ENCODE measurements around the gene VPS52.

VPS52 gene

DNA sequence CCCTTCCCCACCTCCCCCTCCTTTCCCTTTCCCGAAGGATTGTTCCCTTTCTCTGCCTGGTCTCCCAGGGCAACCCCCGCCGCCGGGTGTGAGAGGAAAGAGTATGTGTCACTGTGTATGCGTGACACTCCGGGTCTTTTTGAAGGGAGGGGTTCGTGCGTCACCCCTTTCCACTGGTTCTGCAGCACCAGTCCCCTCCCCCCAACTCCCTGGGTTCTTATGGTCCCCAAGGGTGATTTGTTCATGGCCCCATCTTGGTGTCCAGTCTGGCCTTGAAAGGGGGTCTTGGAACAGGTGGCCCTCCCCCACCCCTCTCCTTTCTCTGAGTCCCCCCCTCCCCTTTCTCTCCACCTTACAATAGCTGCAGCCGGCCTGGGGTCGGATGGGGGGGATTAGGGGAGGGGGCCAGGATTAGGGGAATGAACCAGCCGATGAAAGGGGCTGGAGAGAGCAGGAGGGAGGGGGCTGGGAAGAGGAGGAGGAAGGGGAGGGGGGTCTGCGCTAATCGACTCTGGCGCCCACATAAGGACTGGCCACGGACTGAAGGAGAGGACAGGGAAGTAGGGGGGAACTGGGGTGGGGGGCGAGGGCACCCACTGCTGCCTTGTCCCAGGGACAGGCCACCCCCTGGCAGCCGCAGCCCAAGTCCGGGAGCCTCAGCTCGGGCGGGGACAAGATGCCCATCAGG lies 64.7 kb downstream of the VPS52 start:
- intact Hi-C loops (cut with DNase I), result loop anchor here (10.0 kb wide), 2 partner anchors 208 to 232 kb away; partner anchors contain the start of genes CUTA and PHF1
- peak in 24 of 42 donors; percentile 25 to 80 (median 48) for DNase-seq

DNA sequence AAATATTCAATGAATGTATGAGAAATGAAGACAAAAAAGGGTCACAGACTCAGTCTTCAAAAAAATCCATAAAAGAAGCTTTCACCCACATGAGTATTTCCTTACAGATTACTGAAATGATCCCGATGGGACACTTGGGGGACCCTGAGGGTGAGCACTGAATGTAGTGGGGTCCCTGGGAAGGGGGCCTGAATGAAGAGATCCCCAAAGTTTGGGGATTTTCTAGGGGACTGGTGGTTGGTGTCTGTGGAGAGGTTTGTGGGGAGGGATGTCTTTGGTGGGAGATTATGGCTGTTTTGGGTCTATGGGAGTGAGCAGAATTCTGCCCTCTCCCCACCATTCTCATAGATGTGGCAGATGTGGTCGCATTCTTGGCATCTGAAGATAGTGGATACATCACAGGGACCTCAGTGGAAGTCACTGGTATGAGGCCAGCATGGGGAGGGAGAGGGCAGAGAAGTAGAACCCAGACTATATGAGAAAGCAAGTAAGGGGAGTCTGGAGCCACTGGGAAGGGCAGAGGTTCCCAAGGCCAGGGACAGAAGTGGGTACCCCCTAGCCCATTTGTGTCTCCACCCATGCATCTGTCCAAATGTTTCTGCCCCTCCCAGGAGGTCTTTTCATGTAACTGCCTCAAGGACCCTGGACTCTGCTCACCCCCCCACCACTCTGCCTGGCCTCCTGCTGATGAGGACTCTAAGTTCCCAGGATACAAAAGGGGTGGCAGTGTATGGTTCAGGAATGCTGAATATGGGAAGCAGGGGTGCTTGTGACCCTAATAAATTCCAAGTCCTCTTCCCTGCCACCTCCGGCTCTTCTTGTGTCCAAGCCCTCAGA lies 65.4 kb downstream of the VPS52 start:
- intact Hi-C loops (cut with DNase I), result loop anchor here (10.0 kb wide), 2 partner anchors 209 to 231 kb away; partner anchors contain the start of genes CUTA and PHF1
- DNase-seq, result no peak

DNA sequence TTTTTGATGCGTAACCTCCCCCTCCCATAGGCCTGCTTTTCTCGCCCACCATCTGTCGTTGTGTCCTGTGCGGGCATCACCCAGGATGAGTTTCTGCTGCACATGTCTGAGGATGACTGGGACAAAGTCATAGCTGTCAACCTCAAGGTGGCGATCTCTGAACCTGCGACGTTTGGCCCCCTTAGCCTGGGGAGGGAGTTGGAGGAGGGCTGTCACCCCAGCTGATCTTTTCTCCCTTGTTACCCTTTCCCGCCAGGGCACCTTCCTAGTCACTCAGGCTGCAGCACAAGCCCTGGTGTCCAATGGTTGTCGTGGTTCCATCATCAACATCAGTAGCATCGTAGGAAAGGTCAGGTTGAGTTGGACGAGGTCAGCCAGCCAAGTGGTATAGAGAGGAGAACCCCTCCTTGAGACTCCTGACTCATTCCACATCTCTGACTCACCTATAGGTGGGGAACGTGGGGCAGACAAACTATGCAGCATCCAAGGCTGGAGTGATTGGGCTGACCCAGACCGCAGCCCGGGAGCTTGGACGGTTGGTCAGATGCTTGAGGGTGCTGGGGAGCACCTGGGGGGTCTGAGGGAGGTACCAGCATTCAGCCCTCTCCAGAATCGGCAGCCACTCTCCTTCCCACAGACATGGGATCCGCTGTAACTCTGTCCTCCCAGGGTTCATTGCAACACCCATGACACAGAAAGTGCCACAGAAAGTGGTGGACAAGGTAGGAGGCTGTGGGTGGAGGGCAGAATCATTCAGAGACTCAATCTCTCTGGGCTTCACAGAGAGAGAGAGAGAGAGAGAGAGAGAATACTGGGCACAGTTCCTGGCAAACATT lies 66.3 kb downstream of the VPS52 start:
- intact Hi-C loops (cut with DNase I), result loop anchor here (10.0 kb wide), 2 partner anchors 209 to 231 kb away; partner anchors contain the start of genes CUTA and PHF1
- DNase-seq, result no peak

DNA sequence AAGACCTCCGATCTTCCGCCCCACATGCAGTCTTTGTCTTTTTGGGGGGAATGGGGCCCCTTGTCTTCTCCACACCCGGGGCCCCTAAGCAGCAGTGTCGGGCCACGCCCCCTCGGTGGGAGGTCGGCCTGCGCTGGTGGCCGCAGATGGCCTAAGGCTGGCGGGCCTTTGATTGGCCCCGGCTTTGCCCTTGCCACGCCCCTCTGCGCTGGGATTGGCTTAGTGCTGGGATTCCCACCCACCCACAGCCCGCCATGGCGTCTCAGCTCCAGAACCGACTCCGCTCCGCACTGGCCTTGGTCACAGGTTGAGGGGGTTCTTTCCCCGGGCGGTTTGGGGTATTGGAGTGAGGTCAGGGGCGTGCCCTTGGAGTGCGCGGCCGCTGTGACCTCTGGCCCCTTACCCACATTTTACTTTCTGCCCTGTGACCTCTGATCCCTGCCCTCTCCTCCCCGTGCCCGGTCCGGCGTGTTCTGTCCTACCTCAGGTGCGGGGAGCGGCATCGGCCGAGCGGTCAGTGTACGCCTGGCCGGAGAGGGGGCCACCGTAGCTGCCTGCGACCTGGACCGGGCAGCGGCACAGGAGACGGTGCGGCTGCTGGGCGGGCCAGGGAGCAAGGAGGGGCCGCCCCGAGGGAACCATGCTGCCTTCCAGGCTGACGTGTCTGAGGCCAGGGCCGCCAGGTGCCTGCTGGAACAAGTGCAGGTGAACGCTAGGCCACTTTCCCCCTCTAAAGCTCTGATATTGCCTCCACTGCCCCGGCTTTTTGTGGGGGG lies 67.1 kb downstream of the VPS52 start, which contains the start of gene HSD17B8:
Gene HSD17B8 (plus strand): TSS at position 241 of the 776 bp plus-strand sequence. CDS start 14 bp downstream, at position 255.
- intact Hi-C loops (cut with DNase I), result loop anchor here (5.0 to 10.0 kb wide), 3 partner anchors 43 to 230 kb away; partner anchors contain the start of genes CUTA and PHF1
- DNase-seq, result peak; percentile 94 to 99 (median 97)

DNA sequence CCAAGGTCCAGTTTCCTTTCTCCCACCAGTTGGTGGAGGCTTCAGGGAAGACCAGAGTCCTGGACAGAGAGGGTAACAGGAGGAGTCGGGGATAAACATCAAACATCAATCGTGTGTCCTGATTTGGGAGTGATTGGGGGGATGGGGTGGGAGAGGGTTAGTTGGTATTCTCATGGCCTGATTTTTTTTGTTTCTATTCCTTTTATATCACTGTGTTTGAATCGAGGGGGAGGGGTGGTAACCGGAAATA lies 67.6 kb downstream of the VPS52 start:
- intact Hi-C loops (cut with DNase I), result loop anchor here (5.0 to 10.0 kb wide), 3 partner anchors 43 to 229 kb away; partner anchors contain the start of genes CUTA and PHF1
- no peak for DNase-seq

DNA sequence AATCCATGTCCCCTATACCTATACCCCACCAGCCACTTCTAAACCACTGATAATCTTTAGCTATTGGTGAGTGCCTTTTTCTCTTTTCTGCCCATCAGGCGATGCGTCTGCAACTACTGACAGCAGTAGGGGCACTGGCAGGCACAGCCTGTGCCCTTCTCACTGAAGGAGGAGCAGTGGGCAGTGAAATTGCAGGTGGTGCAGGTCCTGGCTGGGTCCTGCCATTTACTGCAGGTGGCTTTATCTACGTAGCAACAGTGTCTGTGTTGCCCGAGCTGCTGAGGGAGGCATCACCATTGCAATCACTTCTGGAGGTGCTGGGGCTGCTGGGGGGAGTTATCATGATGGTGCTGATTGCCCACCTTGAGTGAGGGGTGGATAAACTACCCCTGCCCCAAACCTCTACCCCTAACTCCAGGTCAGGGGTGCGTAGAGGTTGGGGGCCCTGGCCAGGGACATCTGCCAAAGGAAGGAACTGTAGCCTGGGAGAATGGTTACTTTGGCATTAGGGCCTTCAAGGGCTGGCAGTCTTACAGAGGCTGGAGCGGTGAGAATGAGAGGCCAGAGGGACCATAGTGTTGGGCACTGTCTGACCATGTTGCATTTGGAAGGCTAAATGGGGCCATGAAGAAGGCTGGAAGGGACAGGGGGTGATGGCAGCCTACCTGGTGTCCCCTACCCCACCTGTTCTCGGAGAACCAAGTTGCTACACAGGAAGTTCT lies 68.1 kb downstream of the VPS52 start:
- intact Hi-C loops (cut with DNase I), result loop anchor here (5.0 to 10.0 kb wide), 3 partner anchors 44 to 229 kb away; partner anchors contain the start of genes CUTA and PHF1
- DNase-seq, result no peak

DNA sequence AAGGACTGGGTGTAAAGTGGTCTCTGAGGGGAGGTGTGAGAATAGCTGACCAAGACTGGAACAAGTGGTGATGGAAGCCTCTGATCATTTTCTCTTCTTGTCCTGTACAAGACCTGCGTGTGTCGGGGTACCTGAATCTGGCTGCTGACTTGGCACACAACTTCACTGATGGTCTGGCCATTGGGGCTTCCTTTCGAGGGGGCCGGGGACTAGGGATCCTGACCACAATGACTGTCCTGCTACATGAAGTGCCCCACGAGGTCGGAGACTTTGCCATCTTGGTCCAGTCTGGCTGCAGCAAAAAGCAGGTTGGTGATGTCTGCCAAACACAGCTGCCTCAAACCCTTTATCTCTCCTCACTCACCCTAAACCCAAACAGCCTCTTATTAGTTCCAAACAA lies 68.9 kb downstream of the VPS52 start:
- intact Hi-C loops (cut with DNase I), result loop anchor here (5.0 to 10.0 kb wide), 3 partner anchors 45 to 228 kb away; partner anchors contain the start of genes CUTA and PHF1
- DNase-seq, result no peak

DNA sequence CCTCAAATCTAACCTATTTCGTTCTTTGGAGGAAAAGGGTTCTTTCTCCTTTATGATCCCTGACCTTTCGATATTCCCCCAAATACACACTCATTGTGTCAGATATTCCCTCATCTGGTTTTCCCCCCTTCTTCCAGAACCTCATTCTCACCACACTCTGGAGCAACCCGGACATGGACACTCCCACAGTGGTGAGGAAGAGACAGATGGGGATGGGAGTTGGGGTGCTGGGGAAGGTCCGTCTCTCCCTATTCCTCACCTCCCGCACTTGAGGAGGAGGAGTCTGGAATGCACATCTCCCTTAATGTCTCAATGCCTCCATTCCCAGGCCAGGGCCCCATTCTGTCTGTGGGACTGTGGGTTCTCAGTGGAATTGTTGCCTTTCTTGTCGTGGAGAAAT lies 69.7 kb downstream of the VPS52 start:
- intact Hi-C loops (cut with DNase I), result loop anchor here (5.0 to 10.0 kb wide), 3 partner anchors 45 to 227 kb away; partner anchors contain the start of genes CUTA and PHF1
- no peak for DNase-seq

DNA sequence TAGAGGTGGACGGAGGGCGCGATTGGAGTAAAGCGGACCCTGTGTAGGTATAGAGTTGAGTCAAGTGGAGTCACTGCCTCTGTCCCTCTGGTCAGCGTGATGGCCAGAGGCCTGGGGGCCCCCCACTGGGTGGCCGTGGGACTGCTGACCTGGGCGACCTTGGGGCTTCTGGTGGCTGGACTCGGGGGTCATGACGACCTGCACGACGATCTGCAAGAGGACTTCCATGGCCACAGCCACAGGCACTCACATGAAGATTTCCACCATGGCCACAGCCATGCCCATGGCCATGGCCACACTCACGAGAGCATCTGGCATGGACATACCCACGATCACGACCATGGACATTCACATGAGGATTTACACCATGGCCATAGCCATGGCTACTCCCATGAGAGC lies 70.5 kb downstream of the VPS52 start:
- no peak for DNase-seq
- intact Hi-C loops (cut with DNase I), result loop anchor here (5.0 to 10.0 kb wide), 3 partner anchors 46 to 226 kb away; partner anchors contain the start of genes CUTA and PHF1

All from head of caudate nucleus (tissue), 42 donors.